NCI-H1436 treated with DMSO at 0.1 percent for 48 hours (cell line): Measurements from ENCODE around the gene TRAPPC2.
A peak's percentile ranks its signal among the peaks of the same experiment; 100 is the strongest.
"Not testable (repeated sequence)": the region's sequence is repeated elsewhere in the genome, so short reads cannot be mapped to it uniquely, and the experiment has no call there.

Experiments
- DNase-seq: peaks from one replicate; lab custom pipeline; 2025; lab: John Stamatoyannopoulos, UW

TRAPPC2 gene

DNA sequence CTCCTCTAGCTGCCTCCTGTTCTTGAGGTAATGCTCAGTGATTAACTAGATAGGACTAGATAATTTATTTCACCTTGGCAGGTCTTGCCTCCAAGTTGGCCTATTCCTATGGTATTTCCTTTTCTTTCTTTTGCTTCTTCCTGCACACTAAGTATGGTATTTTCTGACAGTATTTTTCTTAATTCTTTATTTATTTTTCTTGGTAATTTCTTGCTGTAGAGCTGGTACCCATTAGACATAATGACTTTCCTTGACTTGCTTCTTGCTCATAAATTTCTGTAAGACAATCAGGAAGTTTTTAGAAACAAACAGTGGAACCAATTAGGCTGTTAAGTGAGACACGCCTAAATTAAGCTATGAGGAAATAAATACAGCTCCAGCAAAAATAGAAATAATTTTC, 36.0 kb downstream of the TRAPPC2 start:
- DNase-seq: no peak

- DNase-seq: no peak
Measured at GRCh38 chrX:13697976-13698375, 36.4 kb downstream of the TRAPPC2 start.

- DNase-seq: no peak
Measured at GRCh38 chrX:13697455-13697854, 37.0 kb downstream of the TRAPPC2 start.

DNA sequence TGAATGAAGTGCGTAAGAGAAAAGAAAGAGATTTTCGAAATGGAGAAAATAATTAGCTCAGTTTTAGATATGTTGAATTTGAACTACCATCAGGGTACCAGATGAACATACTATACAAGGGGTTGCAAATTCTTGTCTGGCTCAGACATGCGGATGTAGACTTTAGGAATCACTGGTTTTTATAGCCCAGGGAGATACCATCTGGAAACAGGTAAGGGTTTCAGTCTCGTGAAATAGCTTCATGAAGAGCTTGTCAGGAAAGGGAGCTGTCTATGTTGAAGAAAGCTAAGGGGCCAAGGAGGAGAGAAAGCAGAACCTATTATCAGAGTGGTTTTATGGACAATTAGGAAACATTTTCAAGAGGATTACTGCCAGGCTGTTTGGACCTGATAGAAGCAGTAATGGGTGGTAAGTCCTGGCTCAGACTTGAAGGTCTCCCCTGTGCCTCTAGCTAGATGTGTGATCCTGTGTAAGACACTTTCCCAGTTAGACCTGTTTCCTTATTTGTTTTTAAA, 38.8 kb downstream of the TRAPPC2 start:
- no peak for DNase-seq

GRCh38 chrX:13694983-13695382, 39.4 kb downstream of the TRAPPC2 start:
- DNase-seq: no peak

- DNase-seq: no peak
Measured at GRCh38 chrX:13694359-13694758, 40.1 kb downstream of the TRAPPC2 start.

- no peak for DNase-seq
Measured at GRCh38 chrX:13693341-13693961, 41.0 kb downstream of the TRAPPC2 start.

DNA sequence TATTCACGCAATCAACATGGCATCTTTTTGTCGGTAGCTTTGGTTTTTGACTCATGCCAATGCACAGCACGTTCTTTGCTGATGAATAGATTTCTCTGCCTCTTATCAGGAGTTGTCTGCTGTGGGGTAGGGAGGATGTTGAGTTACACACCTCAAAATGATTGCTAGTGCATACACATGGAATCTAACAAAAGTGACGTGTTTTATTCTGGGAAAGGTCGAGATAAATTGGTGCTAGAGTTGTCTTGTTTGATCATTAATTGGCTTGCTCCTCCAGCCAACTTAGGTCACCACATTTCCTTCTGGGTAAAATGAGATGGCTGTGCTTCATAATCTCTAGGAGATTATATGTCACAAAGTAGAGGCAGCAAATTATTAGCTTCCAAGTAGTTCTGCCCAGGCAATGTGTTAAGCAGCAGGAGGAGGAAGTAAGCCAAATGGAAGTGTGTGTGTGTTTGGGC, 41.6 kb downstream of the TRAPPC2 start:
- no peak for DNase-seq

GRCh38 chrX:13691841-13692371, 42.5 kb downstream of the TRAPPC2 start:
- no peak for DNase-seq

GRCh38 chrX:13690836-13691235, 43.6 kb downstream of the TRAPPC2 start:
- DNase-seq: no peak

GRCh38 chrX:13689741-13690211, 44.6 kb downstream of the TRAPPC2 start:
- no peak for DNase-seq

DNA sequence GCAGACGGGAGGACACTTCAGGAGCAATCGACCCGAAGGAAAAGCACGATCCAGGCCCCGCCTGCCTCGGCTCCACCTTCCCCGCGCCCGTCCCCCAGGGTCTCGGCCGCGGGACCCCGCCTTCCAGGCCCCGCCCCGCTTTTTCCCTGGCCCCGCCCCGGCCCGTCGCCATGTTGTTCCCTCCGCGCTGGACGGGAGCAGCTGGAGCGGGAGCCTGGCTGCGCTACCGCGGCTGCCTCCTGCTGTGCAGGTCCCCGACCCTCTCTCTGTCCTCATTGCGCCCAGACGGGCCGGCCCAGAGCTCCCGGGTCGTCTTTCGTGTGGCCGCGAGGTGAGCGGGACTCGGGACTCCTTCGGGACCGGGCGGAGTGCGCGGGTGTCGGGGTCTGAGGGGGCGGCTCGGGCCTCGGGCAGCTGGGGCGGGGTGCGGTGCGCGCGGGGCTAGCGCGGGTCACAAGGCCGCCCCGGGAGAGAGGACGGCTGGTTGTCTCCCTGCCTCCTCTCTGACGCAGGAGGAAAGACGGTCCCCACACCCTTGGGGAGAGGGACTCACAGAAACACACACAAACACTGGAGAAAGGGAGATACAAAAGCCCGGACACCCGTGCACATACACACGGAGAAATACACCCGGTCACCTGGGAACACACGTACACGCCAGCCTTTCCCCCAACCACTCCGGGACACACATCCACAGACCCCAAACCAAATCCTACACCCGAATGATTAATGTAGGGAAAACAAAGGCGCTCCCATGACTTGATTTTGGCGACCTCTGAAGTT, 45.3 kb downstream of the TRAPPC2 start, which contains the start of gene RAB9A:
Gene RAB9A, plus strand, starts transcription at position 171 of the 783 bp plus-strand sequence. CDS start 19,619 bp downstream, outside the sequence.
- peak; percentile 5 for DNase-seq

DNA sequence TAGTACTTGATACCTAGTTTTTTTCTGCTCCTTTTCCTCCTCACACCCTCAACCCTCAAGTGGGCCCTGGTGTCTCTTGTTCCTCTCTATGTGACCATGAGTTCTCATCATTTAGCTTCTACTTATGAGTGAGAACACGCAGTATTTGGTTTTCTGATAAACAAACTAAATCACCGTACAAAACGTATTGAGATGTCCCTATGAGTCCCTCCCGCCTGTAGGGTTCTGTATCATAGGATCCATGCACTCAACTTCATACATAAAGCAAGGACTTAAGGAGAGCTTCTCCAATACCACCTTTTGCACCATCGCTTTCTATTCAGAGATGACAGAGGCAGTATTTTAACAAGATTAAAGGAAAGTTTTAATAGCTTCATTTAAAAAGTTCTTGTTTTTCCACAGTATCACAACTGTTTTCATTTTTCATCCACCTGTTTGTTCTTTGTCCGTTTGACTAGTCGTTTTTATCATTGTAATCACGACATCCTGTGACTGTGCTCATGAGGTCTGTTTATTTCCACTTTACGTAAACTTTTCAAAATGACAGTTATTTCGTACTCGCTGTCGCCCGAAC, 45.9 kb downstream of the TRAPPC2 start:
- DNase-seq: no peak

DNA sequence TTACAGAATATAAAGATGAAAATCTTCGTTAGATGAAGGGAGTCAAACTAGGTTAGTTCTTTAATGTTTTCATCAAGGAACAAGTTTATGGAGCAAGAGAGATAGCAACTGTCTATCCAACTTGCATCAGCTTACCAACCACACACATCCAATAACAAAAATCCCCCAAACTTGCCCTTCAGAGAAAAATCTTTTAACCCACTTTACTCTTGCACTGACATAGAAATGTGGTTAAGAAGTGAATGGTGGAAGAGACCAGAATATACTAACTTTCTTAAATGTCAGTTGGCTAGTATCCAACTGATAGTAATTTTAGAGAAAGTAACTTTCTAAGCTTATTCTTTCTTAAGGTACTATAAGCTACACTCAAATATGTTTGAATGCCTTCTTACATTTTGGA, 47.2 kb downstream of the TRAPPC2 start:
- DNase-seq: no peak

DNA sequence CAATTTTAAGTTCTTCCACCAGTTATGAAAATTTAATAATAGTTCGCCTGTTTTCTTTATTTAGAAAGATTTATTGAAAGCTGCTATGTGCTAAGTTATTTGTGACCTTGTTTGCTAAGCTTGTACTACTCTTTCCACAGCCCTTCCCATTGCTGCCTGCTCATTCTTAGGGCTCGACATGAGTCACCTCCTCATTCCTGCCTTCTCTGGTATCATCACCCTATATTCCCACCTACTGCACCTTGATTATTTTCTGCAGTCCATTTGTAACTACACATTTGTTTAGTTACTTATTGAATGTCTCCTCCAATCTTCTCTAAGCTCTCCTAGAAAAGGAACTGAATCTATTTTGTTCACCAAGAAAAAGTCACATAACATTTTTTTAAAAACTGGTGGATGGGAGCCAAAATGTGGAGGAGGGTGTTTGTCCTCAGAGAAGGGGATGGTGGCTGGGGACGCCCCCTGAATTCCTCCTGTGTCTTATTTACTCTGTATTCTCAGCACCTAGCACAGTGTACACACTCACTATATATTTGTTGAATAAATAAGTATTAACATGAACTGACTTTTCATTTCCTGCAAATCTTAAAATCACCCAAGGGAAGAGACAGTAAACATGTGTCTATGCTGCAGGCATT, 49.2 kb downstream of the TRAPPC2 start:
- no peak for DNase-seq

- DNase-seq: no peak
Measured at GRCh38 chrX:13684361-13684760, 50.1 kb downstream of the TRAPPC2 start.

- no peak for DNase-seq
Measured at GRCh38 chrX:13681595-13681994, 52.8 kb downstream of the TRAPPC2 start.

DNA sequence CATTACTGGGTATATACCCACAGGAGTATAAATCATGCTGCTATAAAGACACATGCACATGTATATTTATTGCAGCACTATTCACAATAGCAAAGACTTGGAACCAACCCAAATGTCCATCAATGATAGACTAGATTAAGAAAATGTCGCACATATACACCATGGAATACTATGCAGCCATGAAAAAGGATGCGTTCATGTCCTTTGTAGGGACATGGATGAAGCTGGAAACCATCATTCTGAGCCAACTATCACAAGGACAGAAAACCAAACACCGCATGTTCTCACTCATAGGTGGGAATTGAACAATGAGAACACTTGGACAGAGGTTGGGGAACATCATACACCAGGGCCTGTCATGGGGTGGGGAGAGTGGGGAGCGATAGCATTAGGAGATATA, 54.7 kb downstream of the TRAPPC2 start:
- DNase-seq: not testable (repeated sequence)

DNA sequence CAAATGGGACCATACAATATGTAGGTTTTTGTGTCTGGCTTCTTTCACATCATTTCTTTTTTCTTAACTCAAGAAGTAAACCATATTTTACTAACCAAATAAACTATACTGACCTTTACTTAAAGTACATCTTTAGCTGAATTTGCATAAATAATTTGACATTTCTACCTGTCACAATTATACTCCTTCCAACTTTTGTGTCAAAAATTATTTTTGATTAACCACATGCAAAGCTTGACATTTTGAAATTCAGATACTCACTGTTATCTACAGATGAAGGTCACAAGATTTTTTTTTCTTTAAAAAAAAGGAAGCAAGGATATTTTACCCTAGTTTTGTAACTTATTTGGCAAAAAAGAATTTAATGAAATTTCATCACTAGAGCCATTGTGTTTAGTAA, 57.5 kb downstream of the TRAPPC2 start:
- DNase-seq: no peak

- no peak for DNase-seq
Measured at GRCh38 chrX:13673016-13673415, 61.4 kb downstream of the TRAPPC2 start.

DNA sequence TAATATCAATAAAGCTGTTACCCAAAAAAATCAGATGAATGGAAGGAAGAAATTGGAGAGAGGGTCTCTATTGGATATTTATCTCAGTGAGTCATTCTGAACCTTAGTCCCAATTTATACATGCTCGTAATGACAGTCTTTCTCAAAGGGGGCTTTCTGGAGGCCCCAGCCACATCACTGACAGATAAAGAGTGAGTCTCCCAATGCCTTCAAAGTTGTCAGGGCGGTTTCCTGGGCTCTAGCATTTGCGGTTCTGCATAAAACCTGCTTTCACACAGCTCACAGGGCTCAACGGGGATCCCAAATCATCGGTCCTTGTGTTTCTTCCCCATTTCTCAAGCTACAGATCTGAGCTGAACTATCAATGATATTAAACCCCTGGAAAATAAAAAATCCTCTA, 64.2 kb downstream of the TRAPPC2 start:
- no peak for DNase-seq

DNA sequence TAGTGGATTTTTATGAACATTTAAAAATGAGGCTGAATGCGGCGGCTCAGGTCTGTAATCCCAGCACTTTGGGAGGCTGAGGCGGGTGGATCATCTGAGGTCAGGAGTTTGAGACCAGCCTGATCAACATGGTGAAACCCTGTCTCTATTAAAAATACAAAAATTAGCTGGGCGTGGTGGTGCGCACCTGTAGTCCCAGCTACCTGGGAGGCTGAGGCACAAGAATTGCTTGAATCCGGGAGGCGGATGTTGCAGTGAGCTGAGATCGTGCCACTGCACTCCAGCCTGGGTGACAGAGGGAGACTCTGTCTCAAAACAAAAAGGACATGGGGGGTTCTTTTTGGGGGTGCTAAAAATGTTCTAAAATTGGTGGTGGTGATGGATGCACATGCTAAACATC, 64.7 kb downstream of the TRAPPC2 start:
- not testable (repeated sequence) for DNase-seq
